ENCODE results near the gene ENTPD5.

Gene ENTPD5

GRCh38 chr14:73961192-73961591 is 57.9 kb downstream of the ENTPD5 start:
- no peak for TF ChIP-seq ZC3H10 (CRISPR knock-in tag; IDR thresholded peaks at IDR 0.05)
- TF ChIP-seq SNAI2 (CRISPR knock-in tag; IDR thresholded peaks at IDR 0.05) = no peak
- TF ChIP-seq ZNF70 (CRISPR knock-in tag; IDR thresholded peaks at IDR 0.05) = no peak
- ATAC-seq = no peak

- TF ChIP-seq ZNF565 (CRISPR knock-in tag; conservative IDR thresholded peaks at IDR 0.05; ENCODE audit: low read depth) = no peak
- TF ChIP-seq BACH2 (CRISPR knock-in tag; IDR thresholded peaks at IDR 0.05; ENCODE audit: borderline replicate concordance) = no peak
- TF ChIP-seq OSR1 (CRISPR knock-in tag; IDR thresholded peaks at IDR 0.05) = no peak
- TF ChIP-seq TSHZ2 (CRISPR knock-in tag; IDR thresholded peaks at IDR 0.05) = no peak
- TF ChIP-seq ZNF70 (CRISPR knock-in tag; IDR thresholded peaks at IDR 0.05) = no peak
- no peak for TF ChIP-seq GLIS3 (CRISPR knock-in tag; IDR thresholded peaks at IDR 0.05)
- no peak for TF ChIP-seq ZFP30 (CRISPR knock-in tag; IDR thresholded peaks at IDR 0.05)
- TF ChIP-seq CREB5 (CRISPR knock-in tag; IDR thresholded peaks at IDR 0.05; ENCODE audit: low read depth) = no peak
- no peak for TF ChIP-seq ARNTL (CRISPR knock-in tag; IDR thresholded peaks at IDR 0.05; ENCODE audit: borderline replicate concordance, low read depth)
- no peak for TF ChIP-seq ZC3H10 (CRISPR knock-in tag; IDR thresholded peaks at IDR 0.05)
- no peak for TF ChIP-seq CSRNP3 (CRISPR knock-in tag; IDR thresholded peaks at IDR 0.05)
- TF ChIP-seq ZFP3 (CRISPR knock-in tag; IDR thresholded peaks at IDR 0.05) = no peak
- TF ChIP-seq POU6F1 (CRISPR knock-in tag; IDR thresholded peaks at IDR 0.05; ENCODE audit: borderline replicate concordance, low read depth) = no peak
- TF ChIP-seq ZNF8 (CRISPR knock-in tag; IDR thresholded peaks at IDR 0.05) = no peak
- TF ChIP-seq PATZ1 (CRISPR knock-in tag; IDR thresholded peaks at IDR 0.05; ENCODE audit: borderline replicate concordance) = no peak
- no peak for TF ChIP-seq TCF4 (CRISPR knock-in tag; IDR thresholded peaks at IDR 0.05; ENCODE audit: borderline replicate concordance)
- ATAC-seq = no peak
Measured at GRCh38 chr14:73958591-73958990, 60.5 kb downstream of the ENTPD5 start.

GRCh38 chr14:73955674-73956073 is 63.4 kb downstream of the ENTPD5 start:
- ATAC-seq = no peak
- TF ChIP-seq ISL1 (CRISPR knock-in tag; IDR thresholded peaks at IDR 0.05) (no peak), ZFP30 (CRISPR knock-in tag; IDR thresholded peaks at IDR 0.05) (no peak), ZNF8 (CRISPR knock-in tag; IDR thresholded peaks at IDR 0.05) (no peak), PATZ1 (CRISPR knock-in tag; IDR thresholded peaks at IDR 0.05; ENCODE audit: borderline replicate concordance) (no peak), POU6F1 (CRISPR knock-in tag; IDR thresholded peaks at IDR 0.05; ENCODE audit: borderline replicate concordance, low read depth) (no peak), SNAI2 (CRISPR knock-in tag; IDR thresholded peaks at IDR 0.05) (no peak), BACH2 (CRISPR knock-in tag; IDR thresholded peaks at IDR 0.05; ENCODE audit: borderline replicate concordance) (no peak), TOX (CRISPR knock-in tag; IDR thresholded peaks at IDR 0.05; ENCODE audit: borderline replicate concordance) (no peak), CSRNP3 (CRISPR knock-in tag; IDR thresholded peaks at IDR 0.05) (no peak), ZC3H10 (CRISPR knock-in tag; IDR thresholded peaks at IDR 0.05) (no peak), ZFP3 (CRISPR knock-in tag; IDR thresholded peaks at IDR 0.05) (no peak), CSDC2 (CRISPR knock-in tag; IDR thresholded peaks at IDR 0.05) (no peak)

All from SK-N-SH treated with all-trans-retinoic acid at 6 μM for 48 hours (cell line).